Ishikawa (cell line): Measurements from ENCODE around the gene PIGN.
A peak's percentile ranks its signal among the peaks of the same experiment; 100 is the strongest.

Experiments
- CEBPB ChIP-seq: IDR thresholded peaks from 2 replicates; pipeline ENCODE4 v1.6.1; 2012
- CREB1 ChIP-seq: IDR thresholded peaks from 2 replicates; pipeline ENCODE4 v1.6.1; 2012; ENCODE audit warnings: low read depth
- EGR1 ChIP-seq: IDR thresholded peaks from 2 replicates; pipeline ENCODE4 v1.6.1; 2012
- EP300 ChIP-seq: IDR thresholded peaks from 2 replicates; pipeline ENCODE4 v1.6.1; 2012; ENCODE audit warnings: borderline replicate concordance
- FOXM1 ChIP-seq: IDR thresholded peaks from 2 replicates; pipeline ENCODE4 v1.6.1; 2012; ENCODE audit warnings: low read depth, borderline replicate concordance
- MAX ChIP-seq: IDR thresholded peaks from 2 replicates; pipeline ENCODE4 v1.6.1; 2012
- NFIC ChIP-seq: IDR thresholded peaks from 2 replicates; pipeline ENCODE4 v1.6.1; 2012
- RAD21 ChIP-seq: IDR thresholded peaks from 2 replicates; pipeline ENCODE4 v1.6.1; 2012; ENCODE audit warnings: low read depth
- REST ChIP-seq: IDR thresholded peaks from 2 replicates; pipeline ENCODE4 v1.6.1; 2012; ENCODE audit warnings: low read depth, mild to moderate bottlenecking
- TAF1 ChIP-seq: IDR thresholded peaks from 2 replicates; pipeline ENCODE4 v1.6.1; 2012; ENCODE audit warnings: low read depth, mild to moderate bottlenecking
- TCF12 ChIP-seq: IDR thresholded peaks from 2 replicates; pipeline ENCODE4 v1.6.1; 2012; ENCODE audit warnings: low read depth
- TEAD4 ChIP-seq: IDR thresholded peaks from 2 replicates; pipeline ENCODE4 v1.6.1; 2012
- USF1 ChIP-seq: IDR thresholded peaks from 2 replicates; pipeline ENCODE4 v1.6.1; 2012
- YY1 ChIP-seq: IDR thresholded peaks from 2 replicates; pipeline ENCODE4 v1.6.1; 2012; ENCODE audit warnings: low read depth
- ZBTB7A ChIP-seq: IDR thresholded peaks from 2 replicates; pipeline ENCODE4 v1.6.1; 2012; ENCODE audit warnings: low read depth

The PIGN gene

GRCh38 chr18:62206593-62206992 lies 19.7 kb upstream of the PIGN start:
- TF ChIP-seq CREB1 (no peak), MAX (no peak), YY1 (no peak), RAD21 (no peak), ZBTB7A (no peak), TAF1 (no peak), TCF12 (no peak)

- TF ChIP-seq MAX (no peak), ZBTB7A (no peak), EGR1 (no peak), TAF1 (no peak), NFIC (no peak), RAD21 (no peak), CEBPB (no peak), USF1 (no peak), CREB1 (no peak), FOXM1 (no peak), YY1 (no peak), EP300 (no peak), TCF12 (no peak), TEAD4 (no peak), REST (no peak)
Measured at GRCh38 chr18:62205824-62206223, 19.0 kb upstream of the PIGN start.

GRCh38 chr18:62201870-62202269 lies 15.0 kb upstream of the PIGN start:
- TF ChIP-seq TCF12, result no peak
- peak; percentile 73 for TF ChIP-seq CEBPB

GRCh38 chr18:62200121-62200914 lies 13.5 kb upstream of the PIGN start:
- no peak for TF ChIP-seq EP300
- no peak for TF ChIP-seq TAF1
- TF ChIP-seq CREB1, result no peak
- TF ChIP-seq FOXM1, result no peak
- TF ChIP-seq ZBTB7A, result no peak
- TF ChIP-seq USF1, result no peak

- TF ChIP-seq YY1 (no peak), CEBPB (no peak), EP300 (no peak), EGR1 (no peak), REST (no peak), TAF1 (no peak), RAD21 (no peak)
Measured at GRCh38 chr18:62199629-62200028, 12.8 kb upstream of the PIGN start.

- TF ChIP-seq REST, result no peak
- TF ChIP-seq NFIC, result no peak
- TF ChIP-seq YY1, result no peak
- no peak for TF ChIP-seq RAD21
- TF ChIP-seq TAF1, result no peak
- no peak for TF ChIP-seq ZBTB7A
- TF ChIP-seq CEBPB, result no peak
- TF ChIP-seq TEAD4, result no peak
- TF ChIP-seq FOXM1, result no peak
Measured at GRCh38 chr18:62198259-62198658, 11.4 kb upstream of the PIGN start.
